H9 (cell line): ENCODE results near the gene MED10. TPM values are rescaled to one million over a fixed set of nuclear protein-coding genes. Genes with fewer than 3 reads are reported as not detected.

ENCODE experiments used
- DNase-seq: peaks from one replicate; pipeline ENCODE4 v3.0.0-alpha.2; 2017
- H2AFZ ChIP-seq: one replicate; pipeline ENCODE4 v1.6.1; 2013; ENCODE audit warnings: mild to moderate bottlenecking, low read length, control low read depth, moderate library complexity
- H2AK5ac ChIP-seq: 2 replicates; pipeline ENCODE4 v1.6.1; 2013; ENCODE audit warnings: low read length, control low read depth, mixed read lengths; ENCODE audit not compliant: insufficient read length
- H2BK120ac ChIP-seq: one replicate; pipeline ENCODE4 v1.6.1; 2013; ENCODE audit warnings: low read depth, mild to moderate bottlenecking, low read length, control low read depth, inconsistent platforms; ENCODE audit not compliant: poor library complexity, severe bottlenecking
- H2BK12ac ChIP-seq: 2 replicates; pipeline ENCODE4 v1.6.1; 2013; ENCODE audit warnings: low read length, control low read depth, mixed read lengths, low read depth; ENCODE audit not compliant: insufficient read length
- H2BK15ac ChIP-seq: 2 replicates; pipeline ENCODE4 v1.6.1; 2013; ENCODE audit warnings: low read depth, low read length, control low read depth
- H2BK20ac ChIP-seq: one replicate; pipeline ENCODE4 v1.6.1; 2013; ENCODE audit warnings: low read depth, mild to moderate bottlenecking, low read length, control low read depth, inconsistent platforms; ENCODE audit not compliant: poor library complexity, severe bottlenecking
- H2BK5ac ChIP-seq: 2 replicates; pipeline ENCODE4 v1.6.1; 2013; ENCODE audit warnings: low read length, control low read depth, mixed read lengths; ENCODE audit not compliant: insufficient read length
- H3K14ac ChIP-seq: 2 replicates; pipeline ENCODE4 v1.6.1; 2013; ENCODE audit warnings: low read length, control low read depth; ENCODE audit not compliant: insufficient read depth
- H3K18ac ChIP-seq: 2 replicates; pipeline ENCODE4 v1.6.1; 2013; ENCODE audit warnings: low read depth, mild to moderate bottlenecking, mixed read lengths, low read length, control low read depth; ENCODE audit not compliant: insufficient read length
- H3K23ac ChIP-seq: 2 replicates; pipeline ENCODE4 v1.6.1; 2013; ENCODE audit warnings: low read length, control low read depth, mixed read lengths, low read depth; ENCODE audit not compliant: insufficient read length
- H3K23me2 ChIP-seq: 2 replicates; pipeline ENCODE4 v1.6.1; 2013; ENCODE audit warnings: low read depth, mild to moderate bottlenecking, mixed read lengths, low read length, control low read depth; ENCODE audit not compliant: insufficient read length, poor library complexity, severe bottlenecking
- H3K27ac ChIP-seq: 2 replicates; pipeline ENCODE4 v1.5.1; 2013; ENCODE audit warnings: low read length, control low read depth, mixed read lengths, low read depth; ENCODE audit not compliant: insufficient read length
- H3K27me3 ChIP-seq: 2 replicates; pipeline ENCODE4 v1.6.1; 2013; ENCODE audit warnings: low read length, control low read depth, inconsistent platforms; ENCODE audit not compliant: insufficient read depth
- H3K4ac ChIP-seq: 2 replicates; pipeline ENCODE4 v1.6.1; 2013; ENCODE audit warnings: low read depth, mild to moderate bottlenecking, control low read depth, inconsistent platforms, low read length, moderate library complexity
- H3K4me1 ChIP-seq: 2 replicates; pipeline ENCODE4 v1.6.1; 2013; ENCODE audit warnings: low read length, control low read depth, inconsistent platforms; ENCODE audit not compliant: insufficient read depth
- H3K4me2 ChIP-seq: 2 replicates; pipeline ENCODE4 v1.6.1; 2013; ENCODE audit warnings: low read length, control low read depth, mixed read lengths; ENCODE audit not compliant: insufficient read length, insufficient read depth
- H3K56ac ChIP-seq: 2 replicates; pipeline ENCODE4 v1.6.1; 2013; ENCODE audit warnings: low read depth, mild to moderate bottlenecking, mixed read lengths, low read length, control low read depth; ENCODE audit not compliant: insufficient read length
- H3K79me1 ChIP-seq: 2 replicates; pipeline ENCODE4 v1.6.1; 2013; ENCODE audit warnings: low read depth, mild to moderate bottlenecking, moderate library complexity, low read length, control low read depth, inconsistent platforms; ENCODE audit not compliant: insufficient read depth, poor library complexity, severe bottlenecking
- H3K79me2 ChIP-seq: 2 replicates; pipeline ENCODE4 v1.6.1; 2013; ENCODE audit warnings: low read length, control low read depth, inconsistent platforms; ENCODE audit not compliant: insufficient read depth
- H3K9ac ChIP-seq: 2 replicates; pipeline ENCODE4 v1.6.1; 2013; ENCODE audit warnings: low read length, control low read depth, mixed read lengths; ENCODE audit not compliant: insufficient read length; ENCODE audit errors: extremely low read depth
- H3K9me3 ChIP-seq: one replicate; pipeline ENCODE4 v1.6.1; 2013; ENCODE audit warnings: low read depth, low read length, inconsistent platforms; ENCODE audit not compliant: control insufficient read depth
- H3T11ph ChIP-seq: one replicate; pipeline ENCODE4 v1.6.1; 2013; ENCODE audit warnings: mild to moderate bottlenecking, low read length, control low read depth, inconsistent platforms
- H4K20me1 ChIP-seq: one replicate; pipeline ENCODE4 v1.6.1; 2013; ENCODE audit not compliant: control insufficient read depth, insufficient read length, insufficient read depth
- H4K5ac ChIP-seq: 2 replicates; pipeline ENCODE4 v1.6.1; 2013; ENCODE audit warnings: low read depth, mild to moderate bottlenecking, mixed read lengths, low read length, control low read depth; ENCODE audit not compliant: insufficient read length
- H4K8ac ChIP-seq: replicated peaks from 2 replicates; pipeline ENCODE4 v1.6.1; 2013; ENCODE audit warnings: low read length, control low read depth, mixed read lengths, low read depth; ENCODE audit not compliant: insufficient read length
- H4K91ac ChIP-seq: 2 replicates; pipeline ENCODE4 v1.6.1; 2013; ENCODE audit warnings: low read depth, mild to moderate bottlenecking, moderate library complexity, mixed read lengths, low read length, control low read depth; ENCODE audit not compliant: insufficient read length
- H3K27ac Mint-ChIP-seq, 3 experiments: 2 replicates in 2 of 3; 3 replicates in 1 of 3; pipeline ENCODE4 v1.8.0; 2020 to 2021; ENCODE audit warnings: mixed read lengths in 3 of 3, mild to moderate bottlenecking in 1 of 3, moderate library complexity in 1 of 3
- H3K27me3 Mint-ChIP-seq: 2 replicates; pipeline ENCODE4 v1.8.0; 2021; ENCODE audit warnings: low read depth, mild to moderate bottlenecking, moderate library complexity, mixed read lengths
- H3K36me3 Mint-ChIP-seq, 3 experiments: 2 replicates in 2 of 3; 3 replicates in 1 of 3; pipeline ENCODE4 v1.8.0; 2020 to 2021; ENCODE audit warnings: low read depth in 3 of 3, mixed read lengths in 3 of 3; ENCODE audit not compliant: insufficient read depth in 1 of 3
- H3K4me1 Mint-ChIP-seq, 2 experiments: 2 replicates each; pipeline ENCODE4 v1.8.0; 2020; ENCODE audit warnings: mixed read lengths in 2 of 2
- H3K4me3 Mint-ChIP-seq, 2 experiments: 2 replicates in 1 of 2; 3 replicates in 1 of 2; pipeline ENCODE4 v1.8.0; 2020 to 2021; ENCODE audit warnings: mild to moderate bottlenecking in 2 of 2, mixed read lengths in 2 of 2, moderate library complexity in 1 of 2
- H3K9me3 Mint-ChIP-seq, 2 experiments: 2 replicates in 1 of 2; 3 replicates in 1 of 2; pipeline ENCODE4 v1.8.0; 2020; ENCODE audit warnings: mild to moderate bottlenecking in 2 of 2, mixed read lengths in 2 of 2, moderate library complexity in 1 of 2
- CTCF ChIP-seq: fragments of 200-600 bp; sonication (generic); conservative IDR thresholded peaks from 3 replicates; pipeline ENCODE4 v1.8.0; 2021; ENCODE audit warnings: antibody characterized with exemption, mild to moderate bottlenecking
- WGBS: extraction: QIAGEN DNeasy Blood & Tissue Kit; methylation state at CpG from one replicate; pipeline ENCODE4 v1.1.7; 2013; ENCODE audit warnings: missing lambda C conversion rate, low lambda C conversion rate, mixed read lengths; ENCODE audit not compliant: insufficient read length; ENCODE audit errors: extremely low coverage; 5-methylcytosine and 5-hydroxymethylcytosine counted together
- total RNA-seq: library from RNA; stranded (reverse); gene quantifications from 2 replicates; pipeline ENCODE4 v1.2.1, GENCODE V29; 2021

MED10 gene
- total RNA-seq, 1 experiment from 2014 or later, result 35.3 TPM

- H3K4me2 ChIP-seq, result no peak overlapping the region
- H3K23ac ChIP-seq, result no peak overlapping the region
- H3K27ac Mint-ChIP-seq, result no peak overlapping the region
- no peak overlapping the region for H3K4me3 Mint-ChIP-seq
- H4K5ac ChIP-seq, result no peak overlapping the region
- peaks cover 9% of the 10 kb centered on the region for H3K27me3 Mint-ChIP-seq
- H4K8ac ChIP-seq, result no peak overlapping the region
- H3K4me1 Mint-ChIP-seq, result peaks cover 2 to 4% of the 10 kb centered on the region in 2 experiments; a peak in 3 of 4 replicates
- H2BK120ac ChIP-seq, result no peak overlapping the region
- no peak overlapping the region for H3K9ac ChIP-seq
- H3K23me2 ChIP-seq, result no peaks in the 10 kb centered on the region
- H2BK15ac ChIP-seq, result no peak overlapping the region
- DNase-seq, result no peak
- no peaks in the 10 kb centered on the region for H3K9me3 Mint-ChIP-seq
- TF ChIP-seq CTCF, result no peak
- no peak overlapping the region for H3K27ac ChIP-seq
- H3K79me1 ChIP-seq, result no peaks in the 10 kb centered on the region
- no peak overlapping the region for H4K91ac ChIP-seq
- H3K79me2 ChIP-seq, result no peaks in the 10 kb centered on the region
- no peak overlapping the region for H2BK20ac ChIP-seq
- H4K20me1 ChIP-seq, result no peaks in the 10 kb centered on the region
- H3K9me3 ChIP-seq, result no peaks in the 10 kb centered on the region
- no peak overlapping the region for H2AFZ ChIP-seq
- H3K56ac ChIP-seq, result no peak overlapping the region
- no peaks in the 10 kb centered on the region for H3K27me3 ChIP-seq
- H3K14ac ChIP-seq, result no peak overlapping the region
- no peak overlapping the region for H3T11ph ChIP-seq
- no peaks in the 10 kb centered on the region for H3K4me1 ChIP-seq
- no peak overlapping the region for H2AK5ac ChIP-seq
- H3K18ac ChIP-seq, result no peak overlapping the region
- no peak overlapping the region for H2BK5ac ChIP-seq
- H2BK12ac ChIP-seq, result no peak overlapping the region
- WGBS, result no CpG with 5 or more reads among the region's 15 CpGs
- no peak overlapping the region for H3K4ac ChIP-seq
- no peaks in the 10 kb centered on the region for H3K36me3 Mint-ChIP-seq
Observed at GRCh38 chr5:6348476-6349000, 29.8 kb downstream of the MED10 start.
